ENCODE data around the gene URI1.
"Not testable (repeated sequence)": the region's sequence is repeated elsewhere in the genome, so short reads cannot be mapped to it uniquely, and the experiment has no call there.

URI1 gene, protein sequence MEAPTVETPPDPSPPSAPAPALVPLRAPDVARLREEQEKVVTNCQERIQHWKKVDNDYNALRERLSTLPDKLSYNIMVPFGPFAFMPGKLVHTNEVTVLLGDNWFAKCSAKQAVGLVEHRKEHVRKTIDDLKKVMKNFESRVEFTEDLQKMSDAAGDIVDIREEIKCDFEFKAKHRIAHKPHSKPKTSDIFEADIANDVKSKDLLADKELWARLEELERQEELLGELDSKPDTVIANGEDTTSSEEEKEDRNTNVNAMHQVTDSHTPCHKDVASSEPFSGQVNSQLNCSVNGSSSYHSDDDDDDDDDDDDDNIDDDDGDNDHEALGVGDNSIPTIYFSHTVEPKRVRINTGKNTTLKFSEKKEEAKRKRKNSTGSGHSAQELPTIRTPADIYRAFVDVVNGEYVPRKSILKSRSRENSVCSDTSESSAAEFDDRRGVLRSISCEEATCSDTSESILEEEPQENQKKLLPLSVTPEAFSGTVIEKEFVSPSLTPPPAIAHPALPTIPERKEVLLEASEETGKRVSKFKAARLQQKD

DNA sequence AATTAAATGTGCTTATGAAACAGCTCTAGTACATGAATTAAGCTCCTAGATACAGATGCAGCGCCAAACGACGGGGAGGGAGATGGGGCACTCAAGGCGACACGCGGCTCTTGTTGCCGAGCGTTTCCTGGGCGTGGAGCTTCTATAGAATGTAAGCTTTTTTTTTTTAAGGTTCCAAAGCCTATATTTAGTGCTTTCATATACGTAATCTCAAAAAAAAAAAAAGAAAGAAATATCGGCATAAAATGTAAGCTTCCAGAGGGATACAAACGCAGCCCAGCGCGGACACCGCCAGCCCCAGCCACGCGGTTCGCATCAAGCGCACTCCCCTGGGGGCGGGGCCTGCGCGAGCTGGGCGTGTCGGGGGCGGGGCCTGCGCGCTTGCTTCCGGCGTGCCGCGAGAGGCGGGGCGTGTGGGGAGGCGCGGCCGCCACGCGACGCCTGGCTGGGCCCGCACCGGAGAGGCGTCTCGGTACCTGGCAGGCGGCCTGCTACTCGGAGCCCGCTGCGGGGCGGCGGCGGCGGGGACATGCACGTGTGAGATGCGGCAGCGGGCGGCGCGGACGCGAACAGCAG is at the start of gene URI1:
Gene URI1, plus strand, starts transcription at position 412 of the 576 bp plus-strand sequence. CDS start 309 bp downstream, outside the sequence.
- peak; percentile 73 to 86 for DNase-seq

DNA sequence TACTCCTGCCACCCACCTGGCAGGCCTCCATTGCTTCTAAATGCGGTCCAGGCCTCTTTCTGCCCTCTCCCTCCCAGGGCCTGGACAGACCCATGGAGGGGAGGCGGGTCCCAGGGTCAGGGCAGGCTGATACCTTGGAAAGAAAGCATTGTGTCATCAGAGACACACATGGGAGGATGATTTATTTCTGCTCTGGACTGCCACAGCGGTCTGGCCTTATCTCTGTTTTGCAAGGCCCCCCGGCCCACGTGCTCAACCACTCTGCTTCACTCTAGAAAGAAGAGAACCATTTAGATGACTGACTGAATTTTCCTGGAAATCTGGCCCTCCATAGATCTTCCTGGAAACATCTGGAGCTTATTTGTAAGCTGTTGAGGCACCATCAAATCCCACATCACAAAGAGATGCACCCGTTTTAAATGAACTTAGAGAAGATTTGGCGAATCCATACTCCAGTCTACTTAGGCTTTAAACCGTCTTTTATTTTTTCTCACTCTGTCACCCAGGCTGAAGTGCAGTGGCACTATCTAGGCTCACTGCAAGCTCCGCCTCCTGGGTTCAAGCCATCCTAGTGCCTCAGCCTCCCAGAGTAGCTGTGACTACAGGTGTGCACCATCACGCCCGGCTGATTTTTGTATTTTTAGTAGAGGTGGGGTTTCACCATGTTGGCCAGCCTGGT is 48.3 kb upstream of the URI1 start:
- no peak for DNase-seq

DNA sequence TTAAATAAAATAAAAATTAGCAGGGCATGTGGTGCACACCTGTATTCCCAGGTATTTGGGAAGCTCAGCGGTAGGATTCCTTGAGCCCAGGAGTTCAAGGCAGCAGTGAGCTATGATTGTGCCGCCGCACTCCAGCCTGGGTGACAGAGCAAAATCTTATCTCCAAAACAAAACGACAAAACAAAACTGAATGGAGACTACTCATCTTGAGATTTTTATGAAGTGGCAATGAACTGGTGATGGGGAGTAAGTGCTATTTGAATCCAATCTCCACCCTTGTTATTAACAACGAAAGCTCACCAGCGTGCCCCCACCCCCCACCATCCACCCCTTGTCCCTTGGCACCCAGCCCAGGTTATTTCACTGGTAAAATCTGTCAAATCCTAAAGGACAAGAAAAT is 45.2 kb upstream of the URI1 start:
- DNase-seq = no peak

DNA sequence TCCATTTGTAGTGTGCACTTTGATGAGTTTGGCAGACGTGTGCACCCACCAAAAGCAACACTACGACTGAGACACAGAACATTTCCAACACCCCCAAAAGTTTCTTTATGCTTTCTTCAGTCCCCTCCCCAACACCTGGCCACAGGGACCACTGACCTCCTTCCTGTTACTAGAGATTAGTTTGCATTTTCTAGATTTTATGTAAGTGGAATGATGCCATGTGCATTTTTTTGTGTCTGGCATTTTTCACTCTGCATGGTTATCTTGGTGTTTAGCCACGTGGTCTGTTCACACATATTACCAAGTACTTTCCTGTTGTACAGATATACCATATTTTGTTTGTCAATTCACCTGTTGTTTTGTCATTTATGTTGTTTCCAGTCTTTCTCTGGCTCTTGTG is 44.6 kb upstream of the URI1 start:
- no peak for DNase-seq

DNA sequence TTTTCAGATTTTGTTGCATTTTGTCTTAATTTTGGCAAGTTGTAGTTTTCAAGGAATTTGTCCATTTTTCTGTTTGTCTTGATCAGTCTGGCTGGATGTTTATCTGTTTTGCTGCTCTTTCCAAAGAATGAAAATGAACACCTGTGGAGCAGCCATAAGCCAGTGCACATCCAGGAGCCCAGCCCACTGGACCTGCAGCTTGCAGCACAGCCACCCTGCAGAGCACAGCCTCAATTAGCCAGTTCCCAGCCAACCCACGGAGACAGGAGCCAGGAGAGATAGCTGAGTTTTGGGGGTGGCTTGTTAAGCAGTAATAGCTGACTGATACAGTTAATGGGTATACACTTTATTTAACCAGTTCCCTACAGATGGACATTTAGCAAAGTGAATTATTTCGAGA is 38.0 kb upstream of the URI1 start:
- no peak for DNase-seq

DNA sequence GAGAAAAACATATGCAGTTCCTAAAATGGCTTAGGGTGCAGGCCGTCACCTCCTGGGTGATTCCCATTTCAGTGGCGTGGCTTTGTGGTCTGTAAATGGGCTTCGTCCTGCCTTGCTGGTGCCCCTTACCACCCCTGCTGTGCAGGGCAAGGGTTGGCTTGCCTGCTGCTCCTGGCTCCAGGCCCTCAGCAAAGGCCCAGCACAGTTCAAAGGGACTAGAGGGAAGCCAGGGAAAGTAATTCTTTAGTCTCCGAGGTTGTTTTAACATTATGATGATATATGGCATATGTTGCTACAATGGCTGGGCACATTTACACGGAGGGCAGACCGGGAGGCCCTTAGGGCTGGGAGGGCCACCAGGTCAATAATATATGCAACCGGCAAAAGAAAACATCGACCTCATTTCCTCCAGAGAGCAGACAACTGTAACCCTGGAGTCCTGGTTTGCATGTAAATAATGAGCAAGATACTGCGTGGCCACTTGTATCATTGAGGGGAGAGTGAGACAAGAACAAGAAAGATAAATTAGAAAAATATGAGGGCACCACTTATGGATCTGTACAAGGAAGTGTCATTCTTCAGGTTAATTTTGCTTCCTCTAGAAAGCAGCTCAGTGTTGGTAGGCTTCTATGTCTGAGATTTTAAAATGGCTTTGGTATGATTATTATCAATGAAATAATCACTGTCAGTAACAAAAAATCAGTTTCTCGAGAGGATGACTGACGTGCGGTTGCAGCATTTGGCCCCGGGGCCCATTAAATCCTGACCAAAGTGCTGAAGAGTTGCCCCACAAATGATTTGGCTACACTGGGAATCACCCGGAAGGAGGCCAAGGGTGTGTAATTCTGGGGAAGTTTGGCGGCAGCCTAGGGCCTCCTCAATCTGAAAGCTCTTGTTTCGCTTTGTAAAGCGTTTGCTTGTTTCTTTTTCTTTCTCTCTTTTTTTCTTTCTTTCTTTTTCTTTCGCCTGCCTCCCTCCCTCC is 32.8 kb upstream of the URI1 start:
- DNase-seq = no peak

DNA sequence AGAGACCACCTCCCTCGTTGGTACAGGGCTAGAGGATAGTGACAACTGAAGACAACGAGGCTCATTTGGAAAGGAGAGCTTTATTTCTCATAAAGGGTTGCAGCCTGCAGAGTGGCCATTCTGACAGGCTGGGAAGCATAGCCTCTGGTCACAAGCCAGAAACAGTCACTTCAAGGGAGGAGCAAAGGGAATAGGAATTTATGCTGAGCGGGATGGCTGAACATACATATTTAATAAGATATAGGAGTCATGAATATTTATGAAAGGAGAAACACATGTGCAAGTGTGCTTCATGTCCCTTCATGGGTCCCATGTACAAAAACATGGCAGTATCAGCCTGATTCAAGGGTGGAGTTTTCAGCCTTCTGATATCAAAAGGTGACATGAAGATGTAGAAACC is 27.1 kb upstream of the URI1 start:
- DNase-seq = no peak

DNA sequence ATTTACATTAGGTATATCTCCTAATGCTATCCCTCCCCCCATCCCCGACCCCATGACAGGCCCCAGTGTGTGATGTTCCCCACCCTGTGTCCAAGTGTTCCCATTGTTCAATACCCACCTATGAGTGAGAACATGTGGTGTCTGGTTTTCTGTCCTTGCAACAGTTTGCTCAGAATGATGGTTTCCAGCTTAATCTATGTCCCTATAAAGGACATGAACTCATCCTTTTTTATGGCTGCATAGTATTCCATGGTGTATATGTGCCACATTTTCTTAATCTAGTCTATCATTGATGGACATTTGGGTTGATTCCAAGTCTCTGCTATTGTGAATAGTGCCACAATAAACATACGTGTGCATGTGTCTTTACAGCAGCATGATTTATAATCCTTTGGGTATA is 26.2 kb upstream of the URI1 start:
- DNase-seq = not testable (repeated sequence)

DNA sequence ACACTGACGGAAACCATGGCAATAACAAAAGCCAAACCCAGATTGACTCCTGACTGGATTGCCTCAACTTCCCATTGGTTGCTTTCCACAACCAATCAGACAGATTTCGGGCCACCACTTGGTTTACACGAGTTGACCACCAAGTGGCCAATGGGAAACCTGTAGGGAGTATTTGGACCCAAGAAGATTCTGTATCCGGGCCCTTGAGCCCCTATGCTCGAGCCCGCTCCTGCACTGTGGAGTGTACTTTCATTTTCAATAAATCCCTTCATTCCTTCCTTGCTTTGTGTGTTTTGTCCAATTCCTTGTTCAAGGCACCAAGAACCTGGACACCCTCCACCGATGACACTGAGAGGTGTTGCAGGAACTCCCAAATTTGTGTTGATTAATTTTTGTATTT is 24.1 kb upstream of the URI1 start:
- DNase-seq = no peak

DNA sequence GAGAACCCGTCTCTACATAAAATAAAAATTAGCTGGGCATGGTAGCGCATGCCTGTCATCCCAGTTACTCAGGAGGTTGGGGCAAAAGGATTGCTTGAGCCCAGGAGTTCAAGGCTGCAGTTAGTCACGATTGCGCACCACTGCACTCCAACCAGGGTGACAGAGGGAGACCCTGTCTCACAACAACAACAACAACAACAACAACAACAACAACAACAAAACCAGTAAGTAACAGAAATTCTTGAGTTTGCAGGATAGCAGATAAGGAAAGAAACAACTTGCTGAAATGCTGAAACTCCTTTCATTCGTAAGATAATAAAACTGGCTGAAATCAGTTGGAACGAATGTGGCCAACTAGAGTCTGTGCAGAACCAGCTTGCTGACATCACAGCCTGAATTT is 23.1 kb upstream of the URI1 start:
- DNase-seq = no peak

DNA sequence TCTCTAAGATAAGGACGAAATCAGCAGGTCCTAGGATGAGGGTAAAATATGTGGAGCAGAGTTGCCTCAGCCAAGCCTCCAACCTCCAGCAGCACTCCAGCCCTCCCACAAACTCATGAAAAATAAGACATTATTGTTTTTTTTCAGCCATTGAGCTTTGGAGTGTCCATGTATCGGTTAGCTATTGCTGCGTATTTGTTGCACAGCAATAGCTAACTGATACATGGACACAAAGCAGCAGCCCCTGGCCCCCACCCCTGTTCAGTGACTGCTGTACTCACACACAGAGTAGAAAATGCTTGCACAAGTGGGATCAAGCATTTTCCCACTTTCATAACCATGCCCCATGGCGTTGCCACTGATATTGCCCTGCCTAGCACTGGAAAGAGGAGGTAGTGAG is 19.1 kb upstream of the URI1 start:
- no peak for DNase-seq

DNA sequence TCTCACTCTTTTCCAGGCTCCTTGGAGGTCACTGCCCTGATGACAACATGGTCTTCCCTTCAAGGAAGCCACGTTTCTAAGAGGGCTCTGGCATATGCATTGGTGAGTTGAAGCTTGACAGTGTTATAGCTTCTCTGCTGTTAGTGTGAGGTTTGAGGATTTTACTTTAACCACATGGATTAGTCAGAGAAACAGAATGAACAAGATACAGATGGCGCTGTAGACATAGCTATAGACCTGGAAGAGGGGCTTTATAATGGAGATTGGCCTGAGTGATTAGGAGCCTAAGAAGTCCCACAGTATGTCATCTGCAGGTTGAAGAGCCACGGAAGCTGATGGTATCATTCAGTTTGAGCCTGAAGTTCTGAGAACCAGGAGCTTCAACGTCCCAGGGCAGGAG is 18.4 kb upstream of the URI1 start:
- peak in 1 of 2 experiments; percentile 18 for DNase-seq

DNA sequence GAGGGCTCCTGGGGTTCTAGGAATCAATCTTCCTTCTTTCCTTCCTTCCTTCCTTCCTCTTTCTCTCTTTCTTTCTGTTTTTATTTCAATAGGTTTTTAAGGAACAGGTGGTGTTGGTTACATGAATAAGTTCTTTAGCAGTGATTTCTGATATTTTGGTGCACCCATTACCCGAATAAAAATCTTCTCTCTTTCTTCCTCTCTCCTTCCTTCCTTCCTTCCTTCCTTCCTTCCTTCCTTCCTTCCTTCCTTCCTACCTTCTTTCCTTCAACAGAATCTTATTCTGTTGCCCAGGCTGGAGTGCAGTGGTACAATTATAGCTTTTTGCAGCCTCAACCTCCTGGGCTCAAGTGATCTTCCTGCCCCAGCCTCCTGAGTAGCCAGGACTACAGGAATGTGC is 16.0 kb upstream of the URI1 start:
- DNase-seq = no peak

DNA sequence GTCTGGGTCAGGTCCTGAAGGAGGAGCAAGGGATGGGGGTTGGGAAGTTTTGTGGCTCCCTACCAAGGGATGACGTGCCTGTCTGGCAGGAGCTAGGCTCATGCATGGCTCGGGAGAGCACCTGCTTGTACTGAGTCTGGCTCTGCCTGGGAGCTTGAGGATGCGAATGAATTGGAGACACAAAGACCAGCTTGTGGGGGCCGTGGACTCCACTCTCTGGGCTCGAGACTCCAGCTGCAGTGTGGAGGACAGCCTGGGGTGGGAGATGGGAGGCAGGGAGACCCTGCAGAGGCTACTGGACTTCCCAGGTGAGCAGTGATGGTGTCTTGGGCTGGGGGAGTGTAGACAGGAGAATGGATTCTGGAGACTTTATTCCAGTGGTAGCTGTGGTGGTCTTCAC is 15.2 kb upstream of the URI1 start:
- no peak for DNase-seq

DNA sequence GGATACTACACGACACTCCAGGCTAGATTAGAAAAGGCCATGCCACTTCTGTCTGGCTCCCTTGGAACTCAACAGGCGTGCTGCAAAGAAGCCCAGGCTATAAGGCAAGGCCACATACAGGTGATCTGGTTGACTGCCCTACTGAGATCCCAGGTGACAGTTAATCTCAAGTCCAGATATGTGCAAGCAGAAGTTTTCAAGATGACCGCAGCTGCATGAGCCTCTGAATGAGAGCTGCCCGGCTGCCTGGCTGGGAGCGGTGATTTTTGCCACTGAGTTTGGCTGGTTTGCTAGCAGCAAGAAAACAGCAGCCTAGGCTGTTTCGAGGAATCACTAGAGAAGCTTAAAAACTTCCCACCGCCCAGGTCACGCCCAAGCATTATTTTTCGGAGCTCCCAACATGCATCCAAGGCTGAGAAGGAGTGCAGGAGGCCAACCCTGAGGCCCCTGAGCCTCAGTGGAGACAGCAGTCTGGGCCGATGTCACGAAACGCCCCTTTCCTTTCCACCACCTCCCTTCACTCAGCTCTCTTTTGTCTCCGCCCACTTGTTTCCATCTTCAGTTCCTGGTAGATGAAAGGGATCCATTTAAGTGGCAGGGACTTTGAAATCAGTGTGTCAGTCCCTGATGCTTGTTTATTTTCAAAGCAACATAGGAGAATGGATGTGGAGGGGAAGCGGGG is 14.0 kb upstream of the URI1 start:
- DNase-seq = no peak

DNA sequence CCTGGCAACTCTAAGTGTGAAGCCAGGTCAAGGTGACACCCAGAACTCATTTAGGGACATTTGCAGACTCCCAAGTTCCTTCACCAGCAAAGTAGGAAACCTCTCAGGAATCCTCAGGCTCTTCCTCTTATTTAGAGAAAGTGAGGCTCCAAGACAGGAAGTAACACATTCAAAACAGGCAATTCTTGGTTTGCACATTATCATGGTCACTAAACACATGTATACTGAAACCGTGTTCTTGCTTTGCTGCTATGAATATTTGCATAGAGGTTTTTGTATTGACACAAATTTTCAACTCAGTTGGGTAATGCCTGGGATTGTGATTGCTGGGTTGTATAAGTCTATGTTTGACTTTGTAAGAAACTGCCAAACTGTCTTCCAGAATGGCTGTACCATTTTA is 13.2 kb upstream of the URI1 start:
- no peak for DNase-seq

DNA sequence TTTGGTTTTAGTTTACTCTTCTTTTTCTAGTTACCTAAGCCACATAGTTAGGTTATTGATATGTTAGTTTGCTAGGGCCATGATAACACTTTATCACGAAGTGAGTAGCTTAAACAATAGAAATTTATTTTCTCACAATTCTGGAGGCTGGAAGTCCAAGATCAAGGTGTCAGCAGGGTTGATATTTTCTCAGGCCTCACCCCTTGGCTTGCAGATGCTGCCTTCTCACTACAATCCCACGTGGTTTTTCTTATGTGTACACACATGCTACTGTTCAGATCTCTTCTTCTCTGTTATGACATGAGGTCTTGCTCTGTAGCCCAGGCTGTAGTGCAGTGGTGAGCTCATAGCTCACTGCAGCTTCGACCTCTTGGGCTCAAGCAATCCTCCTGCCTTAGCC is 7.8 kb upstream of the URI1 start:
- no peak for DNase-seq

DNA sequence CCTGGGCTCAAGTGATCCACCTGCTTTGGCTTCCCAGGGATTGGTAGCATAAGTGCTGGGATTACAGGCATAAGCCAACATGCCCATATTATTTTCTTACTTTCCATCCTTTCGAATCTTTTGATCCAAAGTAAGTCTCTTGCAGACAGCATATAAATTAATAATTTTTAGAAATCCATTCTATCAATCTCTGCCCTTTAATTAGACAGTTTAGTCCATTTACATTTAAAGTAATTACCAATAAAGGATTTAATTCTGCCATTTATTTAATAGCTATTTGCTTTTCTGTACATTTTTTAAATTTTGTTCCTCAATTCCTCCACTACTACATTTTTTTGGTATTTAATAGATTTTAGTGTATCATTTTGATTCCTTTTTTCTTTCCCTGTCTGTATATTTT is 7.3 kb upstream of the URI1 start:
- DNase-seq = no peak

DNA sequence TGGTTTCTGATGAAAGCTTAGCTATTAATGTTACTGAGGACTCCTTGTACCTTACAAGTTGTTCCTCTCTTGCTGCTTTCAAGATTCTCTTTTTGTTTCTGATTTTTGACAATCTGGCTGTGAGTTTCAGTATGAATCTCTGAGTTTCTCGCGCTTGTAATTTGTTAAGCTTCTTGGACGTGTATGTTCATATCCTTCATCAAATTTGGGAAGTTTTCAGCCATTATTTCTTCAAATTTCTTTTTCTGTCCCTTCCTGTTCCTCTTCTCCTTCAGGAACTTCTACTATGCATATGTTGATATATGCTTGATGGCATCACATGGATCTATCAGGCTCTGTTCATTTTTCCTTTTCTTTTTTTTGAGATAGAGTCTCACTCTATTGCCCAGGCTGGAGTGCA is 5.6 kb upstream of the URI1 start:
- DNase-seq = no peak

DNA sequence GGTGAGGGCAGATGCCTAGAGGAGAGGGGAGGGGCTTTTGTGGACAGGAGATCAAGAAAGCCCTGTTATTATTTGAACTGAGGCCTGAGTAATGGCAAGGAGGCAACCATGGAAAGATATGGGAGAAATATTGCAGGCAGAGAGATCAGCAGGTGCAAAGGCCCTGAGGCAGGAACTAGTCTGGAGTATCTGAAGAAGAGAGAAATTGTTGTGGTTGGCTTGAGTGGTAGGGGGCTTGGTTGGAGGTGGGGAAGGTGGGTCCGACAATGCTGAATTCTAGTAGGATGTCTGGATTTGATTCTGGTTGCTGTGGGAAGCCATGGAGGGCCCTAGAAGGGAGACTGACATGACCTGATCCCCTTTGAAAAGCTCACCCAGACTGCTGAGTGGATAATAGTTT is 2.4 kb upstream of the URI1 start:
- no peak for DNase-seq

DNA sequence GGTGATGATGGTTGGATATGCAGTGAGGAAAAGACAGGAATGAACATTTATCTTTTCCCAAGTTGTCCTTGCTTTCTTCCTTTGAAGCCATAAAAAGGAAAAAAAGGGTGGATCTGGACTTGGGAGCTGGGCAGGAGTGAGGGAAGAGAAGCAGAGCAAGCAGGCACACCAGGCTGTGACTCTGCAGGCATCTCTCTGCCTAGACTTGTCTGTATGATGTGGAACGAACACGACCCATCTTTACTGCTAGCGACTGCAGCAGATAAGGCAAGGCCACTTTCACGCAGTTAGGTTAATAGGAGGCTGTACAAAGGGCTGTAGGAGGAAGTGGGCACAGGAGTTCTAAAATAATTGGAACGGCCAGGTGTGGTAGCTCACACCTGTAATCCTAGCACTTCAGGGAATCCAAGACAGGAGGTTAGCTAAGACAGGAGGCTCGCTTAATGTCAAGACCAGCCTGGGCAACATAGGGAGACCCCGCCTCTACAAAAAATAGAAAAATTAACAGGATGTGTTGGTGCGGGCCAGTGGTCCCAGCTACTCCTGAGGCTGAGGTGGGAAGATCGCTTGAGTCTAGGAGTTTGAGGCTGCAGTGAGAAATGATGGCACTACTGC is 961 bp upstream of the URI1 start:
- no peak for DNase-seq

Data from NCI-H524 (cell line).